D341Med (cell line): ENCODE data around the gene RSPO3.
A peak's percentile ranks its signal among the peaks of the same experiment; 100 is the strongest.
"Not testable (repeated sequence)": the region's sequence is repeated elsewhere in the genome, so short reads cannot be mapped to it uniquely, and the experiment has no call there.

Experiments used
- DNase-seq: peaks from one replicate; pipeline ENCODE4 v3.0.0; 2012; ENCODE audit warnings: low spot score

The RSPO3 gene

GRCh38 chr6:127118298-127119101 is at the start of gene RSPO3:
RSPO3 (plus strand) TSS chr6:127118671; CDS start chr6:127119193, 522 bp downstream.
- DNase-seq: peak; percentile 69

- peak; percentile 29 for DNase-seq
These were observed 48.7 kb upstream of the RSPO3 start for GRCh38 chr6:127069659-127070279.

GRCh38 chr6:127073222-127073621 is 45.2 kb upstream of the RSPO3 start:
- DNase-seq: no peak

GRCh38 chr6:127076466-127076865 is 42.0 kb upstream of the RSPO3 start:
- no peak for DNase-seq

GRCh38 chr6:127077886-127078285 is 40.6 kb upstream of the RSPO3 start:
- no peak for DNase-seq

GRCh38 chr6:127078669-127079068 is 39.8 kb upstream of the RSPO3 start:
- DNase-seq: no peak

GRCh38 chr6:127079681-127080080 is 38.8 kb upstream of the RSPO3 start:
- no peak for DNase-seq

GRCh38 chr6:127080081-127080480 is 38.4 kb upstream of the RSPO3 start:
- no peak for DNase-seq

- DNase-seq: no peak
These were observed 35.1 kb upstream of the RSPO3 start for GRCh38 chr6:127083231-127083962.

GRCh38 chr6:127083963-127084310 is 34.5 kb upstream of the RSPO3 start:
- DNase-seq: no peak

- no peak for DNase-seq
These were observed 33.3 kb upstream of the RSPO3 start for GRCh38 chr6:127085181-127085580.

GRCh38 chr6:127090051-127090450 is 28.4 kb upstream of the RSPO3 start:
- no peak for DNase-seq

GRCh38 chr6:127092466-127092865 is 26.0 kb upstream of the RSPO3 start:
- DNase-seq: no peak

GRCh38 chr6:127094791-127095190 is 23.7 kb upstream of the RSPO3 start:
- no peak for DNase-seq

- DNase-seq: no peak
These were observed 22.3 kb upstream of the RSPO3 start for GRCh38 chr6:127096167-127096566.

GRCh38 chr6:127097442-127097841 is 21.0 kb upstream of the RSPO3 start:
- not testable (repeated sequence) for DNase-seq

GRCh38 chr6:127100510-127101140 is 17.8 kb upstream of the RSPO3 start:
- no peak for DNase-seq

- no peak for DNase-seq
These were observed 16.2 kb upstream of the RSPO3 start for GRCh38 chr6:127102299-127102698.

- no peak for DNase-seq
These were observed 15.6 kb upstream of the RSPO3 start for GRCh38 chr6:127102859-127103258.

GRCh38 chr6:127103482-127103881 is 15.0 kb upstream of the RSPO3 start:
- DNase-seq: no peak

GRCh38 chr6:127107916-127108315 is 10.6 kb upstream of the RSPO3 start:
- DNase-seq: no peak

- no peak for DNase-seq
These were observed 7.8 kb upstream of the RSPO3 start for GRCh38 chr6:127110712-127111111.

- no peak for DNase-seq
These were observed 6.9 kb upstream of the RSPO3 start for GRCh38 chr6:127111526-127111925.
